Tibial nerve (tissue), 4 donors: ENCODE results near the gene GUCD1. TPM values are rescaled to one million over a fixed set of nuclear protein-coding genes. Genes with fewer than 3 reads are reported as not detected.
A peak's percentile ranks its signal among the peaks of the same experiment; 100 is the strongest.

ENCODE experiments used
- DNase-seq, 2 donors: peaks; one replicate each; pipeline ENCODE4 v3.0.0-alpha.2; 2019; ENCODE audit warnings: low spot score in 2 of 2
- H3K27ac ChIP-seq, 4 donors: fragments of 200-600 bp; sonication (generic) in 3 of 4; one replicate each; pipeline ENCODE4 v1.5.1; 2017 to 2019; ENCODE audit warnings: mild to moderate bottlenecking in 1 of 4
- H3K27me3 ChIP-seq, 2 donors: fragments of 200-600 bp; sonication (generic) in 1 of 2; one replicate each; pipeline versions ENCODE4 v1.5.1 to v1.6.0; 2017 to 2019
- H3K36me3 ChIP-seq, 3 donors: fragments of 200-600 bp; sonication (generic); one replicate each; pipeline ENCODE4 v1.5.1; 2018 to 2019
- H3K4me1 ChIP-seq, 4 donors: fragments of 200-600 bp; sonication (generic) in 3 of 4; one replicate each; pipeline ENCODE4 v1.5.1; 2017 to 2019
- H3K4me3 ChIP-seq, 4 donors: fragments of 200-600 bp; sonication (generic) in 3 of 4; one replicate each; pipeline ENCODE4 v1.5.1; 2017 to 2019; ENCODE audit warnings: mild to moderate bottlenecking in 1 of 4, moderate library complexity in 1 of 4
- H3K9me3 ChIP-seq, 4 donors: fragments of 200-600 bp; sonication (generic) in 3 of 4; one replicate each; pipeline ENCODE4 v1.5.1; 2017 to 2019
- EP300 ChIP-seq, 2 donors: sonication (generic); formaldehyde crosslinking; IDR thresholded peaks; one replicate each; pipeline ENCODE4 v1.6.1; 2017; ENCODE audit warnings: antibody characterized with exemption in 2 of 2, mild to moderate bottlenecking in 1 of 2
- POLR2A ChIP-seq, 2 donors: fragments of 450-650 bp; IDR thresholded peaks; one replicate each; pipeline ENCODE4 v1.6.1; 2017; ENCODE audit warnings: antibody characterized with exemption in 2 of 2, mild to moderate bottlenecking in 2 of 2, moderate library complexity in 2 of 2
- WGBS, 2 donors: methylation state at CpG; one replicate each; pipeline ENCODE4 v1.1.5; 2018; 5-methylcytosine and 5-hydroxymethylcytosine counted together
- total RNA-seq, 4 donors: library from RNA; depleted of rRNA; stranded (reverse); fragments of >200 nt; gene quantifications; one replicate each; pipeline ENCODE4 v1.1.0, GENCODE V29; 2016
- TF ChIP-seq, protein P1 (sequence below), 5 experiments: fragments of 200-600 bp in 3 of 5; fragments of 450-650 bp in 2 of 5; sonication (generic) in 3 of 5; IDR thresholded peaks; one replicate each; pipeline ENCODE4 v1.5.1; 2016 to 2019; ENCODE audit warnings: antibody characterized with exemption in 5 of 5, mild to moderate bottlenecking in 3 of 5, moderate library complexity in 2 of 5

Gene GUCD1
- total RNA-seq, 4 donors from 2014 or later, result 74.1 to 87.9 (median 84.6) TPM

DNA sequence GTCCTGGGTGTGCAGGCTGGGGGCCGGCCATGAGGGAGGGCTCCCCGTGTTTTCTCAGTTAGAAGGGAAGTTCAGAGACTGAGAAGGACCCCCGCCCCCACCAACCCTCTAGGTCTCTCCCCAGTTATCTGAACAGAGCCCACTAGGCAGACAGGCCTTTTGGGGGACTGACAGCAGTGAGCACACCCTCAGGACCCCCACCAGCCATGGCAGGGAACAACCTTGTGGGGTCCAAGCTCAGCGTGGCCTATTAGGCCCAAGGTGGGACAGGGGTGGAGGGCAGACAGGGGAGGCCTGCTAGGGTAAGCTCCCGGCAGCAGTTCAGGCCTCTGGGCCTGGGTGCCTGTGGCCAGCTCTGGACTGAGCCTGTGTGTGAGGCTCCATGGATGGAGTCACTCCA is 32.3 kb upstream of the GUCD1 start:
- 66 to 69% methylated on average over 4 to 5 of the region's 5 CpGs for WGBS, 2 donors
- H3K27ac ChIP-seq, result peak overlapping the region in 3 of 4 donors; percentile 92 to 98 (median 97)
- DNase-seq, result no peak

GRCh38 chr22:24585927-24586546 is 31.1 kb upstream of the GUCD1 start:
- Histone ChIP-seq H3K4me1 (peaks cover 0 to 69% (median 23%) of the 10 kb centered on the region in 4 donors), H3K36me3 (peaks cover 0 to 50% (median 0%) of the 10 kb centered on the region in 3 donors), H3K27ac (peak overlapping the region in 2 of 4 donors; percentile 91 to 97), H3K27me3 (no peaks in the 10 kb centered on the region), H3K4me3 (no peak overlapping the region), H3K9me3 (no peaks in the 10 kb centered on the region)
- 86 to 94% methylated on average over 9 to 16 of the region's 24 CpGs for WGBS, 2 donors
- DNase-seq, result no peak
- no peak for TF ChIP-seq POLR2A (IDR thresholded peaks at IDR 0.05)
- TF ChIP-seq EP300 (IDR thresholded peaks at IDR 0.05), result no peak
- TF ChIP-seq, protein P1, sequence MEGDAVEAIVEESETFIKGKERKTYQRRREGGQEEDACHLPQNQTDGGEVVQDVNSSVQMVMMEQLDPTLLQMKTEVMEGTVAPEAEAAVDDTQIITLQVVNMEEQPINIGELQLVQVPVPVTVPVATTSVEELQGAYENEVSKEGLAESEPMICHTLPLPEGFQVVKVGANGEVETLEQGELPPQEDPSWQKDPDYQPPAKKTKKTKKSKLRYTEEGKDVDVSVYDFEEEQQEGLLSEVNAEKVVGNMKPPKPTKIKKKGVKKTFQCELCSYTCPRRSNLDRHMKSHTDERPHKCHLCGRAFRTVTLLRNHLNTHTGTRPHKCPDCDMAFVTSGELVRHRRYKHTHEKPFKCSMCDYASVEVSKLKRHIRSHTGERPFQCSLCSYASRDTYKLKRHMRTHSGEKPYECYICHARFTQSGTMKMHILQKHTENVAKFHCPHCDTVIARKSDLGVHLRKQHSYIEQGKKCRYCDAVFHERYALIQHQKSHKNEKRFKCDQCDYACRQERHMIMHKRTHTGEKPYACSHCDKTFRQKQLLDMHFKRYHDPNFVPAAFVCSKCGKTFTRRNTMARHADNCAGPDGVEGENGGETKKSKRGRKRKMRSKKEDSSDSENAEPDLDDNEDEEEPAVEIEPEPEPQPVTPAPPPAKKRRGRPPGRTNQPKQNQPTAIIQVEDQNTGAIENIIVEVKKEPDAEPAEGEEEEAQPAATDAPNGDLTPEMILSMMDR (IDR thresholded peaks at IDR 0.05), result no peak

More for the DNA sequence above, 32.3 kb upstream of the GUCD1 start:
- TF ChIP-seq, protein P1 (IDR thresholded peaks at IDR 0.05), result no peak
- TF ChIP-seq EP300 (IDR thresholded peaks at IDR 0.05) (no peak), POLR2A (IDR thresholded peaks at IDR 0.05) (no peak)
- Histone ChIP-seq H3K27me3 (no peaks in the 10 kb centered on the region), H3K4me3 (no peak overlapping the region), H3K9me3 (no peaks in the 10 kb centered on the region), H3K4me1 (peaks cover 0 to 79% (median 27%) of the 10 kb centered on the region in 4 donors), H3K36me3 (peaks cover 0 to 50% (median 0%) of the 10 kb centered on the region in 3 donors)

GRCh38 chr22:24585461-24585860 is 30.5 kb upstream of the GUCD1 start:
- no peak overlapping the region for H3K4me3 ChIP-seq
- peak overlapping the region; percentile 62 to 97 (median 82) for H3K27ac ChIP-seq
- WGBS, 2 donors, result 63 to 78% methylated on average over 3 of the region's 3 CpGs
- no peak for DNase-seq
- H3K4me1 ChIP-seq, result peaks cover 0 to 64% (median 23%) of the 10 kb centered on the region in 4 donors
- H3K9me3 ChIP-seq, result no peaks in the 10 kb centered on the region
- H3K27me3 ChIP-seq, result no peaks in the 10 kb centered on the region
- H3K36me3 ChIP-seq, result peaks cover 0 to 50% (median 0%) of the 10 kb centered on the region in 3 donors
- TF ChIP-seq EP300 (IDR thresholded peaks at IDR 0.05) (no peak), POLR2A (IDR thresholded peaks at IDR 0.05) (no peak)
- TF ChIP-seq, protein P1 (IDR thresholded peaks at IDR 0.05), result no peak

- no peak for DNase-seq
- WGBS, 2 donors, result 56% methylated on average over 8 of the region's 10 CpGs; no CpG with 5 or more reads in 1 of the 2 donors
- Histone ChIP-seq H3K9me3 (no peaks in the 10 kb centered on the region), H3K4me3 (no peak overlapping the region), H3K27me3 (no peaks in the 10 kb centered on the region), H3K36me3 (peaks cover 0 to 47% (median 0%) of the 10 kb centered on the region in 3 donors), H3K4me1 (peaks cover 0 to 58% (median 23%) of the 10 kb centered on the region in 4 donors), H3K27ac (peak overlapping the region; percentile 62 to 97 (median 82))
- TF ChIP-seq EP300 (IDR thresholded peaks at IDR 0.05) (no peak), POLR2A (IDR thresholded peaks at IDR 0.05) (no peak)
- TF ChIP-seq, protein P1 (IDR thresholded peaks at IDR 0.05), result no peak
These were observed 30.0 kb upstream of the GUCD1 start for GRCh38 chr22:24584871-24585411.

DNA sequence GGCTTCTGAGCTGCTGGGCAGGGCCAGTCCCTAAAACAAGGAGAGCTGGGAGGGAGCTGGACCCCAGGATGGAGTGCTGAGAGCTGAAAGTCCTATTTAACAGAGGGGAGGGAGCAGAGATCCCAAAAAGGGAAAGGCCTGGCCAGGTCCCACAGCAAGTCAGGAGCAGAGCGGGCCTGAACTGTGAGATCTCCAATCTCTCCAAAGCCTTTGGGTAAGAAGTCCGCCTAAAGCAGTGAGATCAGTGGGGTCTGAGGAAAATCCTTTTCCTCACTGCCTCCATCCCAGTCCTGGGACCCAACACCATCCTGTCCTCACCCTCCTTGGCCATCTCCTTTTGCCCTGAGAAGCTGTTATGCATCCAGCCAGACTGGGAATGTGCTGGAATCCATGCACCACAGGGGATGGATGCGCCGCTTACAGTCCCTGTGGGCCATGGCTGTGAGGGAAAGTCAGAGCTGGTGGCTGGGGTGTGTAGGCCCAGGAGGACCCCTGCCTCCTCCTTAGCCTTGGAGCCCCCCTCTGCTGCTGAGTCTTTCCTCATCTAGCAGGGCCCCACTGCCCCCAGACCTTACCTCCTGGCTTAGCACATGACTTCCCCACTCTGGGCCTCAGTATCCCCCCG is 29.3 kb upstream of the GUCD1 start:
- WGBS, 2 donors, result 68 to 78% methylated on average over 5 of the region's 5 CpGs
- no peaks in the 10 kb centered on the region for H3K27me3 ChIP-seq
- peak overlapping the region; percentile 62 to 97 (median 82) for H3K27ac ChIP-seq
- H3K36me3 ChIP-seq, result peaks cover 0 to 40% (median 0%) of the 10 kb centered on the region in 3 donors
- H3K9me3 ChIP-seq, result no peaks in the 10 kb centered on the region
- peak overlapping the region in 1 of 4 donors; percentile 5 for H3K4me3 ChIP-seq
- TF ChIP-seq POLR2A (IDR thresholded peaks at IDR 0.05), result no peak
- TF ChIP-seq, protein P1 (IDR thresholded peaks at IDR 0.05), result no peak
- TF ChIP-seq EP300 (IDR thresholded peaks at IDR 0.05), result no peak
- H3K4me1 ChIP-seq, result peaks cover 0 to 52% (median 20%) of the 10 kb centered on the region in 4 donors
- no peak for DNase-seq
